Endothelial cell of umbilical vein (primary cell): ENCODE measurements around the gene KANK2. TPM values are rescaled to one million over a fixed set of nuclear protein-coding genes. Genes with fewer than 3 reads are reported as not detected.

Source experiments
- BruUV-seq: library from RNA; stranded (reverse); fragments of 400-500 nt; replicated peaks from 2 replicates; lab custom pipeline; 2021; lab: Mats Ljungman, UMichigan
- CTCF ChIA-PET: fragments of 300-600, 350-600 bp; sonication (Branson Sonifier 250); formaldehyde crosslinking; loops from one replicate; lab custom pipeline; 2021; ENCODE audit warnings: antibody characterized with exemption, inconsistent platforms; lab: Charles Lee
- POLR2A ChIA-PET: fragments of 300-600, 350-600 bp; sonication (Branson Sonifier 250); formaldehyde crosslinking; loops from one replicate; lab custom pipeline; 2021; ENCODE audit warnings: antibody characterized with exemption, inconsistent platforms; lab: Charles Lee
- DNase-seq: peaks from one replicate; pipeline ENCODE4 v3.0.0-alpha.2; 2011; ENCODE audit warnings: low read depth, low spot score
- FAIRE-seq: peaks from 2 replicates; lab custom pipeline; 2011; peaks lifted over from hg19 to GRCh38; lab: Jason Lieb, UNC
- H2AFZ ChIP-seq: 2 replicates; pipeline ENCODE4 v1.6.0; 2012; ENCODE audit warnings: low read depth, low read length, control low read depth, inconsistent platforms
- H3K27ac ChIP-seq: 2 replicates; pipeline ENCODE4 v1.5.1; 2011; ENCODE audit warnings: low read depth, mild to moderate bottlenecking, control low read depth, low read length, moderate library complexity; ENCODE audit not compliant: insufficient read depth
- H3K27me3 ChIP-seq, 2 experiments: 2 replicates each; pipeline versions ENCODE4 v1.6.0 to v1.6.1; 2011; ENCODE audit warnings: low read length in 2 of 2, mixed read lengths in 1 of 2; ENCODE audit not compliant: control insufficient read depth in 2 of 2, insufficient read depth in 2 of 2
- H3K36me3 ChIP-seq, 2 experiments: 2 replicates in 1 of 2; 3 replicates in 1 of 2; pipeline ENCODE4 v1.5.1; 2011; ENCODE audit warnings: low read length in 2 of 2, mild to moderate bottlenecking in 1 of 2, moderate library complexity in 1 of 2; ENCODE audit not compliant: control insufficient read depth in 2 of 2, insufficient read depth in 2 of 2; ENCODE audit errors: extremely low read depth in 1 of 2
- H3K4me1 ChIP-seq: 3 replicates; pipeline ENCODE4 v1.5.1; 2011; ENCODE audit warnings: mild to moderate bottlenecking, low read length; ENCODE audit not compliant: control insufficient read depth, insufficient read depth; ENCODE audit errors: extremely low read depth
- H3K4me2 ChIP-seq: 2 replicates; pipeline ENCODE4 v1.6.1; 2011; ENCODE audit warnings: low read length, control low read depth, mixed read lengths; ENCODE audit not compliant: insufficient read depth
- H3K4me3 ChIP-seq, 3 experiments: fragments of 200-600 bp in 1 of 3; sonication (generic), shearing (Covaris generic) in 1 of 3; replicated peaks in 1 of 3; 2 replicates each; pipeline ENCODE4 v1.5.1; 2011 to 2016; ENCODE audit warnings: control low read depth in 3 of 3, low read length in 3 of 3, mild to moderate bottlenecking in 2 of 3, inconsistent platforms in 1 of 3, low read depth in 1 of 3, moderate library complexity in 1 of 3; ENCODE audit not compliant: insufficient read depth in 1 of 3
- H3K79me2 ChIP-seq: 2 replicates; pipeline ENCODE4 v1.6.0; 2012; ENCODE audit warnings: low read length, inconsistent platforms; ENCODE audit not compliant: control insufficient read depth, insufficient read depth
- H3K9ac ChIP-seq: replicated peaks from 2 replicates; pipeline ENCODE3; 2011; ENCODE audit warnings: low read length, control low read depth; ENCODE audit not compliant: insufficient read depth; ENCODE audit errors: extremely low read depth
- H3K9me1 ChIP-seq: replicated peaks from 3 replicates; pipeline ENCODE4 v1.6.0; 2011; ENCODE audit warnings: mild to moderate bottlenecking, low read length; ENCODE audit not compliant: control insufficient read depth, insufficient read depth; ENCODE audit errors: extremely low read depth
- H3K9me3 ChIP-seq: replicated peaks from 2 replicates; pipeline ENCODE4 v1.5.1; 2012; ENCODE audit warnings: low read length, inconsistent platforms; ENCODE audit not compliant: control insufficient read depth, insufficient read depth
- H4K20me1 ChIP-seq: replicated peaks from 2 replicates; pipeline ENCODE3; 2011; ENCODE audit warnings: mild to moderate bottlenecking, low read length; ENCODE audit not compliant: control insufficient read depth, insufficient read depth; ENCODE audit errors: extremely low read depth
- CTCF ChIP-seq, 2 donors: IDR thresholded peaks; 1 replicate in 1 of 2; 2 replicates in 1 of 2; pipeline ENCODE4 v1.5.1; 2011; ENCODE audit warnings: low read length in 2 of 2, mild to moderate bottlenecking in 2 of 2, moderate library complexity in 2 of 2, control low read depth in 1 of 2, inconsistent platforms in 1 of 2, low read depth in 1 of 2; ENCODE audit not compliant: insufficient read depth in 1 of 2; ENCODE audit errors: extremely low read depth in 1 of 2
- EZH2 ChIP-seq: IDR thresholded peaks from 2 replicates; pipeline ENCODE4 v1.6.1; 2012; ENCODE audit warnings: borderline replicate concordance, low read depth, mild to moderate bottlenecking, moderate library complexity, low read length, inconsistent platforms; ENCODE audit not compliant: severe bottlenecking
- FOS ChIP-seq: IDR thresholded peaks from 2 replicates; pipeline ENCODE4 v1.6.1; 2011; ENCODE audit warnings: mild to moderate bottlenecking, low read length, moderate library complexity, borderline replicate concordance; ENCODE audit not compliant: insufficient read depth
- GATA2 ChIP-seq: IDR thresholded peaks from 2 replicates; pipeline ENCODE4 v1.7.0; 2011; ENCODE audit warnings: low read depth, mild to moderate bottlenecking, moderate library complexity, mixed read lengths, low read length; ENCODE audit not compliant: insufficient read length, insufficient read depth
- JUN ChIP-seq: IDR thresholded peaks from 2 replicates; pipeline ENCODE4 v1.6.1; 2011; ENCODE audit warnings: borderline replicate concordance, low read depth; ENCODE audit not compliant: insufficient read length, insufficient read depth
- MAX ChIP-seq: IDR thresholded peaks from 2 replicates; pipeline ENCODE4 v1.6.1; 2011; ENCODE audit not compliant: insufficient read depth, insufficient read length
- MYC ChIP-seq: IDR thresholded peaks from one replicate; pipeline ENCODE4 v1.6.1; 2011; ENCODE audit warnings: mild to moderate bottlenecking, low read depth, low read length
- POLR2A ChIP-seq: IDR thresholded peaks from 2 replicates; pipeline ENCODE4 v1.6.1; 2012; ENCODE audit warnings: low read depth, mild to moderate bottlenecking, control low read depth, low read length
- POLR2AphosphoS5 ChIP-seq: IDR thresholded peaks from 2 replicates; pipeline ENCODE4 v1.6.1; 2012; ENCODE audit warnings: low read depth, mild to moderate bottlenecking, control low read depth, low read length, moderate library complexity; ENCODE audit not compliant: insufficient read depth
- dilution Hi-C: fragments of 300-500 bp; cut with MboI; formaldehyde crosslinking; loops from one replicate; pipeline ENCODE4 v1.15.0; 2019; ENCODE audit warnings: low sequenced_read_pairs; ENCODE audit not compliant: extremely low pct_ligation_motif_present
- intact Hi-C: fragments of 100-400 bp; cut with micrococcal nuclease; formaldehyde crosslinking; loops from one replicate; pipeline ENCODE4 v1.10.0; 2022
- polyA plus RNA-seq, 4 experiments: library from polyadenylated mRNA; depleted of rRNA in 3 of 4; stranded (reverse) in 3 of 4; unstranded in 1 of 4; fragments of >200 nt; gene quantifications; 2 replicates each; pipeline versions ENCODE4 v1.2.1 to v1.2.3, GENCODE V29; 2011 to 2012; ENCODE audit warnings: missing spikeins in 1 of 4
- total RNA-seq: library from RNA; stranded (reverse); gene quantifications from 2 replicates; pipeline ENCODE4 v1.2.3, GENCODE V29; 2021

The KANK2 gene
- total and polyA plus RNA-seq, 2 donors (not counting 3 experiments of a cell fraction or from before 2014, with no cell fraction given): 41.7 to 77.9 TPM

DNA sequence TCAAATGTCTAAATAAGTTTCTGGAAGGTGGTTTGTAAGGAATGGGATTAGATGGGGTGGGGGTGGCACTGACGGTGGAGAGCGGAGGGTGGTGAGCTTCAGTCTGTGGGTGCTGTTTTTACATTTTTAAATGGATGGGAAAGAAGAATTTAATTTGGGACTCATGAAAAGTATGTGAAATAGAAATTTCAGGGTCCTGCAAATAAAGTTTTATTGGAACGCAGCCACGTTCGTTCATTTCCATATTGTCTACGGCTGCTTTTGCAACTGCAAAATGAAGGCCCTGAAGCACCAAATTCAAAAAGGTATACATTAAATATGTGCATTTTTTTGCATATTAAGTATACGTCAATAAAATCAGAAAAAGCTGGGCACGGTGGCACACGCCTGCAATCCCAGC is 9.9 kb downstream of the KANK2 start:
- H3K27ac ChIP-seq: no peak overlapping the region
- H3K4me3 ChIP-seq: no peak overlapping the region
- no peak overlapping the region for H2AFZ ChIP-seq
- no peaks in the 10 kb centered on the region for H4K20me1 ChIP-seq
- H3K36me3 ChIP-seq: peaks cover 4 to 16% of the 10 kb centered on the region in 2 experiments
- H3K27me3 ChIP-seq: no peaks in the 10 kb centered on the region
- POLR2A ChIA-PET: no interaction called here
- no peaks in the 10 kb centered on the region for H3K9me1 ChIP-seq
- H3K4me2 ChIP-seq: no peak overlapping the region
- H3K9me3 ChIP-seq: no peaks in the 10 kb centered on the region
- BruUV-seq: no TSS peak
- H3K4me1 ChIP-seq: peaks cover 4% of the 10 kb centered on the region
- intact Hi-C loops (no loop called here), dilution Hi-C loops (no loop called here)
- CTCF ChIA-PET: interaction anchor here (0.7 to 5.3 kb wide), 2 partner anchors 11 to 61 kb away, joined by 3 to 25 read pairs; no protein-coding TSS in a partner anchor
- no peak for FAIRE-seq
- H3K79me2 ChIP-seq: peaks cover 7% of the 10 kb centered on the region
- no peak for TF ChIP-seq POLR2AphosphoS5
- no peak for TF ChIP-seq FOS
- TF ChIP-seq MYC: no peak
- no peak for TF ChIP-seq CTCF (IDR thresholded peaks at IDR 0.05; ENCODE audit: extremely low read depth in 1 of 2, insufficient read depth in 1 of 2, low read depth in 1 of 2, low read length in 2 of 2)
- TF ChIP-seq GATA2: no peak
- no peak for TF ChIP-seq POLR2A
- TF ChIP-seq EZH2: no peak
- TF ChIP-seq JUN: no peak
- TF ChIP-seq MAX: no peak
- DNase-seq: no peak
- no peak overlapping the region for H3K9ac ChIP-seq
